Activated CD4-positive, alpha-beta T cell treated with anti-CD3 and anti-CD28 coated beads, Interleukin-2, amount 10 ng/mL, durations not matched to agents 24 days and 14 days (primary cell): ENCODE results near the gene CCNY. TPM values are rescaled to one million over a fixed set of nuclear protein-coding genes. Genes with fewer than 3 reads are reported as not detected.
"Not testable (repeated sequence)": the region's sequence is repeated elsewhere in the genome, so short reads cannot be mapped to it uniquely, and the experiment has no call there.

Experiments used
- DNase-seq: peaks from one replicate; pipeline ENCODE4 v3.0.0; 2022
- H3K27ac Mint-ChIP-seq: one replicate; pipeline ENCODE4 v1.8.0; 2022; ENCODE audit warnings: mild to moderate bottlenecking, mixed read lengths
- H3K27me3 Mint-ChIP-seq: one replicate; pipeline ENCODE4 v1.8.0; 2022; ENCODE audit warnings: mixed read lengths
- H3K36me3 Mint-ChIP-seq: one replicate; pipeline ENCODE4 v1.8.0; 2022; ENCODE audit warnings: low read depth, mild to moderate bottlenecking, mixed read lengths
- H3K4me1 Mint-ChIP-seq: one replicate; pipeline ENCODE4 v1.8.0; 2021; ENCODE audit warnings: mixed read lengths
- H3K4me3 Mint-ChIP-seq: one replicate; pipeline ENCODE4 v1.8.0; 2022; ENCODE audit warnings: mild to moderate bottlenecking, moderate library complexity, mixed read lengths
- H3K9me3 Mint-ChIP-seq: one replicate; pipeline ENCODE4 v1.8.0; 2021; ENCODE audit warnings: mixed read lengths
- intact Hi-C: fragments of 100-400 bp; cut with micrococcal nuclease; formaldehyde crosslinking; loops from one replicate; pipeline ENCODE4 v1.15.1; 2023
- total RNA-seq: library from RNA; stranded (reverse); gene quantifications from 2 replicates; pipeline ENCODE4 v1.2.3, GENCODE V29; 2022

CCNY gene
- total RNA-seq, 1 donor from 2014 or later, result 58.8 TPM

DNA sequence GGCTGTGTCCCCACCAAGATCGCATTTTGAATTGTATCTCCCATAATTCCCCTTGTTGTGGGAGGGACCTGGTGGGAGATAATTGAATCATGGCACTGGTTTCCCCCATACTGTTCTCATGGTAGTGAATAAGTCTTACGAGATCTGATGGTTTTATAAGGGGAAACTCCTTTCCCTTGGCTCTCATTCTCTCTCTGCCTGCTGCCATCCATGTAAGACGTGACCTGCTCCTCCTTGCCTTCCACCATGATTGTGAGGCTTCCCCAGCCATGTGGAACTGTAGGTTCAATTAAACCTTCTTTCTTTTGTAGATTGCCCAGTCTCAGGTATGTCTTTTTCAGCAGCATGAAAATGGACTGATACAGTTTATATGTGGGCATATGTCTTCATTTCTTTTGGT lies 201.6 kb downstream of the CCNY start:
- peaks cover 16% of the 10 kb centered on the region for H3K4me1 Mint-ChIP-seq
- H3K27ac Mint-ChIP-seq, H3K27me3 Mint-ChIP-seq, H3K4me3 Mint-ChIP-seq, intact Hi-C loops, DNase-seq: not testable (repeated sequence)
- peaks cover 74% of the 10 kb centered on the region for H3K36me3 Mint-ChIP-seq
- H3K9me3 Mint-ChIP-seq, result peaks cover 45% of the 10 kb centered on the region

GRCh38 chr10:35540296-35541164 lies 204.2 kb downstream of the CCNY start:
- DNase-seq, result no peak
- Mint-ChIP-seq H3K27me3 (no peaks in the 10 kb centered on the region), H3K4me1 (peaks cover 16% of the 10 kb centered on the region), H3K27ac (peak overlapping the region; percentile 71), H3K9me3 (peaks cover 30% of the 10 kb centered on the region), H3K4me3 (peak overlapping the region; percentile 37), H3K36me3 (peaks cover 52% of the 10 kb centered on the region)
- intact Hi-C loops, result no loop called here

DNA sequence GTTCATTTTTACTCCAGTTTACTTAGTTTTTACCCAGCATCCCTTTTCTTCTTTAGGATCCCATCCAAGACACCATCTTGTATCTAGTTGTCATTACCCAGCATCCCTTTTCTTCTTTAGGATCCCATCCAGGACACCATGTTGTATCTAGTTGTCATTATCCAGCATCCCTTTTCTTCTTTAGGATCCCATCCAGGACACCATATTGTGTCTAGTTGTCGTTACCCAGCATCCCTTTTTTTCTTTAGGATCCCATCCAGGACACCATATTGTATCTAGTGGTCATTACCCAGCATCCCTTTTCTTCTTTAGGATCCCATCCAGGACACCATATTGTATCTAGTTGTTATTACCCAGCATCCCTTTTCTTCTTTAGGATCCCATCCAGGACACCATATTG lies 205.4 kb downstream of the CCNY start:
- DNase-seq, result no peak
- Mint-ChIP-seq H3K27me3 (no peaks in the 10 kb centered on the region), H3K9me3 (peaks cover 20% of the 10 kb centered on the region), H3K27ac (no peak overlapping the region), H3K4me3 (no peak overlapping the region), H3K36me3 (peaks cover 42% of the 10 kb centered on the region), H3K4me1 (peaks cover 16% of the 10 kb centered on the region)
- intact Hi-C loops, result no loop called here

- DNase-seq, result no peak
- peaks cover 20% of the 10 kb centered on the region for H3K9me3 Mint-ChIP-seq
- H3K27ac Mint-ChIP-seq, result peak overlapping the region; percentile 62
- peaks cover 16% of the 10 kb centered on the region for H3K4me1 Mint-ChIP-seq
- H3K27me3 Mint-ChIP-seq, result no peaks in the 10 kb centered on the region
- H3K4me3 Mint-ChIP-seq, result no peak overlapping the region
- peaks cover 40% of the 10 kb centered on the region for H3K36me3 Mint-ChIP-seq
- intact Hi-C loops, result no loop called here
Measured at GRCh38 chr10:35542303-35542702, 206.0 kb downstream of the CCNY start.

- Mint-ChIP-seq H3K4me3 (no peak overlapping the region), H3K27me3 (no peaks in the 10 kb centered on the region), H3K4me1 (peaks cover 13% of the 10 kb centered on the region), H3K27ac (no peak overlapping the region), H3K36me3 (peaks cover 19% of the 10 kb centered on the region), H3K9me3 (peaks cover 10% of the 10 kb centered on the region)
- intact Hi-C loops, result no loop called here
- DNase-seq, result no peak
Measured at GRCh38 chr10:35545079-35545657, 208.9 kb downstream of the CCNY start.

DNA sequence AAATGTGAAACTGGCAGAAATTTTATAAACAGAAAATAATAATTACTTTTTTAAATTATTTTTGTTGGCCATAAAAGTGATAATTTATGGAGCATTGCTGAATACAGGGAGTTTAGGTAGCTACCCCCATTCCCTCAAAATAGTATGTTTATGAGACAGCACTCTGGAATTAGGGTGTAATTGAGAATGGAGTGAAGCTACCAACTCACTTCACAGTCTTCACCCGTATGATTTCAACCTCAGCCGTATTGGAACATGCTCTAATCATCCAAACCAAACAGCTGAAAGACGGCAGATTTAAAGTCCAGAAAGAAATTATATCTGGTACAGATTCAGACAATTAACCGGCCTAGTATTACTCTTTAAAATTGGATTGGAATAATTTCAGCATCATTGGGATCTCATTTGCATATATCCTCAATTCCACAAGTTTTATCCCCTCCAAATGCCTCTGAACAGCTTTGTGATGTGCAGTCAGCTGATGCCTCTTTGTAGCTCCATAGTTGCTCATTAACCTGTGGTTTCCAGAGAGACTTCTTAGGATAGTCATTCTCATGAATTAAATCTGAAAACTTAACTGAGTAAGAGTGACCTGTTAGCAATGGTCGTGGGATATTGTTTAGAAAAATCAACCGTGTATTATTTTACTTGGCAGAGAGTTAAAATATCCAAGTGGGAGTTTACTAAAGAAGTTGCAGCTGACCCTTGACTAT lies 209.7 kb downstream of the CCNY start:
- Mint-ChIP-seq H3K36me3 (peaks cover 22% of the 10 kb centered on the region), H3K27me3 (no peaks in the 10 kb centered on the region), H3K9me3 (peaks cover 10% of the 10 kb centered on the region), H3K4me1 (peaks cover 6% of the 10 kb centered on the region), H3K27ac (no peak overlapping the region), H3K4me3 (no peak overlapping the region)
- intact Hi-C loops, result no loop called here
- DNase-seq, result no peak

DNA sequence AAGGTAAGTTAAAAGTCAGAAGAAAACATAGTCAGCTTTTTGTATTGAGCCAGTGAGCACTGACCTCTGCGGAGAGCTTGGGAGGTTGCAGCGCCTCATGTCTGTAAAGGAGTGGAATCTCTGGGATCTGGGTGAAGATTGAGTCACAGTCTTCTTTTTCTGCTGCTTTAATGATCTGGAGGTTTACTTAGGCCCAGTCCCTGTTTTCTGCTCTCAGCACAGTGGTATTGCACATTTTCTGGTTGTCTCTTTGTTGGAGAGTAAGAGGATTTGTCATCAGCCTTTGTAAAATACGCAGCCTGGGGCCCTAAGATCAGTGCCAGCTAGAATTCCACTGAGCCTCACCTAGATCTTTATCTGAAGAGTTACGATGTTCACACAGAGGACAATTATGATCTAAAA lies 210.5 kb downstream of the CCNY start:
- H3K4me3 Mint-ChIP-seq, result no peak overlapping the region
- H3K9me3 Mint-ChIP-seq, result peaks cover 5% of the 10 kb centered on the region
- no peak for DNase-seq
- H3K4me1 Mint-ChIP-seq, result peaks cover 4% of the 10 kb centered on the region
- intact Hi-C loops, result no loop called here
- no peaks in the 10 kb centered on the region for H3K27me3 Mint-ChIP-seq
- H3K27ac Mint-ChIP-seq, result no peak overlapping the region
- peaks cover 16% of the 10 kb centered on the region for H3K36me3 Mint-ChIP-seq

GRCh38 chr10:35552650-35553342 lies 216.5 kb downstream of the CCNY start:
- H3K27ac Mint-ChIP-seq, result no peak overlapping the region
- no peak overlapping the region for H3K4me3 Mint-ChIP-seq
- intact Hi-C loops, result no loop called here
- H3K4me1 Mint-ChIP-seq, result peaks cover 3% of the 10 kb centered on the region
- H3K36me3 Mint-ChIP-seq, result peaks cover 18% of the 10 kb centered on the region
- no peaks in the 10 kb centered on the region for H3K9me3 Mint-ChIP-seq
- DNase-seq, result no peak
- no peaks in the 10 kb centered on the region for H3K27me3 Mint-ChIP-seq

DNA sequence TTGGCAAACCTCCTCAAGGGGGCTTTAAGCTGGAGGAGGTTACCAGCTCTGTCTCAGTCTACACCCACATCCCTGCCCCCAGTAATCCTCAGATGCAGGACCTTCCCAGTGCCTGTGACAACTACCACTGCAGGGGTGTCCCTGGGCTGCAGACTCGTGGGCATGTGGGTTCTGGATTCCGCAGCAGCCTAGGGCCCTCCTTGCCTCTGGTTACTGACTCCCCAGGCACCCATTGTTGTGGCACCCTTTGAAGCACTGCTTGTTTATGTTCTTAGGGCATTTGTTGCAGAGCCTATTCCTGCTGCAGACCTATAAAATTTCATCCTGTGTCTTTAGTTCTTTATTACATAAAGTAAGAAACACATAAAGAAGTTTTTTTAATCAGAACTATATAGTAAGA lies 217.7 kb downstream of the CCNY start:
- intact Hi-C loops, result no loop called here
- no peak overlapping the region for H3K27ac Mint-ChIP-seq

DNA sequence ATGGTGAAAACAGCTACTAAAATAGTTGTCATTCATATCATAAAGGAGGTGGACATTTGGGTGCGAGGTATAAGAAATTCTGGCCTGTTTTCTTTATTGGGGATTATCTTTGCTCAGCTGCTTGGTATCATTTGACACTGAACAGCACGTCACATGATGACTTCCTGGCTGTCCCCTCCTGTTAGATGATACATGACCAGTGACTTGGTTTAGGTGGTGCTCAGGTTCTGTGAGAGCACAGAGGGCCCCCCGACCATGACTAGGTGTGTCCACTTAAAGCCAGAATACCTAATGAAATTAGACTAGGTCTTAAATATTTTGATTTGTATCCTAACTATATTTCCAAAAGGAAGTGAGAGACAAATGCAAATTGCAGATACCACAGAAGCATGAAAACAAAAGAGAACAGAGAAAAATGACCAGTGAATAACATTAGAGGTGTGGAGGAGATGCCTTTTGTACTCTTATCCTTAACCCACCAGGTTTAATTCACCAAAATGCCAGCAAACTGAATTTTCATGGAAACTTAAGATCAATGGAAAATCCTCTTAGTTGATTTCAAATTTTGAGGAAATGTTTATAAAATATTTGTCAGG lies 218.2 kb downstream of the CCNY start:
- Mint-ChIP-seq H3K27me3 (no peaks in the 10 kb centered on the region), H3K9me3 (no peaks in the 10 kb centered on the region), H3K27ac (no peak overlapping the region), H3K36me3 (peaks cover 18% of the 10 kb centered on the region), H3K4me3 (no peak overlapping the region), H3K4me1 (peaks cover 3% of the 10 kb centered on the region)
- no peak for DNase-seq
- intact Hi-C loops, result no loop called here

More for the DNA sequence above, 217.7 kb downstream of the CCNY start:
- no peak for DNase-seq
- Mint-ChIP-seq H3K4me1 (peaks cover 3% of the 10 kb centered on the region), H3K36me3 (peaks cover 18% of the 10 kb centered on the region), H3K4me3 (no peak overlapping the region), H3K27me3 (no peaks in the 10 kb centered on the region), H3K9me3 (no peaks in the 10 kb centered on the region)

DNA sequence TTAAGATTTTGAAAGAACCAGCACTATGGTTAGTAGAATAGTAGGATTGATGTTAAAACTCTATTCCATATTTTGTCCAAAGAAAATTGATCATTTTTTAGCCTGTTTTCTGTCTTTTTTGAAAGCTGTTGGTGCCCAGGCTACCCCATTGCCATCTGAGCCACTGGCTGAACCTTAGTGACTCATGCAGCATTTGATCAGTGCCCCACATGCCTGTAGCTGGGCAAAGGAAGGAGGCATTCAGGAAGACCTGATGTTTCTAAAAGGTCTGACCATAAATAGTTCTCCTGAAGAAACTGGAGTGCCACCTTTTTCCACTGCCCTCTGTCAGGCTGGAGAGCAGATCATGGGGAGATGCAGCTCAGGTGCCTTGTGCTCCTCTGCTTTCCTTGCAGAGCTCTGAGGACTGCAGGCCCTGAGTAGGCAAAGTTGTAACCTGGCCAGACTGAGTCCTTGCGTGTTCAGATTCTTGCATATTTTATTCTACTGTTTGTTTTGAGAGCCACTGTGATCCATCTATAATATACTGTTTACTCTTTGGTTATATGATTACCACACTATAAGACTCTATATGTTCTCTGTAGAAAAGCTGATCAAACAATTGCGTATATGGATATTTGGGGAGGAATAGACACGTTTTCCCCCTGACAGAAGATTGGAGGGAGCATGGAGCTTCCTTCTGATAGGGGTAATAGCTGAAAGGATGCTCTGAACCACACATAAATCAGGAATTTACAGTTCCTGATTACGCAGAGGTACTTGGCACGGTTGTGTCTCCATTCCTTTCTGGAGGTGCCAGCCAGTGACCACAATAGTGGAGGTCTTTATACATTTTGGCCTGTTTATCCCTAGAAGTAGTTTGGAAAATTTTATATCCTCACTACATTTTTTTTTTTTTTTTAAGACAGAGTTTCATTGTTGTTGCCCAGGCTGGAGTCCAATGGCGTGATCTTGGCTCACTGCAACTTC lies 219.9 kb downstream of the CCNY start:
- Mint-ChIP-seq H3K27me3 (no peaks in the 10 kb centered on the region), H3K4me3 (no peak overlapping the region), H3K27ac (no peak overlapping the region), H3K4me1 (peaks cover 3% of the 10 kb centered on the region), H3K36me3 (peaks cover 13% of the 10 kb centered on the region), H3K9me3 (no peaks in the 10 kb centered on the region)
- DNase-seq, result no peak
- intact Hi-C loops, result no loop called here

DNA sequence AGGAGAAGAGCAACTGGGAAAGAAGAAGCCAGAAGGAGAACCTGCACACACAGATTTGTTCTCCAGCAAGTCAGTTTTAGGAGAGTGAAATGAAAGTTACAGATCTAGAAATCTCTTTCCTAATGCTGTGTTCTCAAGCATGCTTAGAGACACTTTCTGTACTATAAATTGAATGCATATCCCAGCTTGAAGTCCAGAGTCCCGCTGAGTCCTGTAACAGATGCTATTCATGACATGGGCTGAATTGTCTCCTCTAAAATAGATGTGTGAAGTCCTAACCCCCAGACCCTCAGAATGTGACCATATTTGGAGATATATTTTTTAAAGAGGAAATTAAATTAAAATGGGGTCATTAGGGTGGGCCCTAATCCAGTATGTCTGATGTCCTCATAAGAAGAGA lies 222.0 kb downstream of the CCNY start:
- no peak overlapping the region for H3K4me3 Mint-ChIP-seq
- no peak for DNase-seq
- H3K36me3 Mint-ChIP-seq, result peaks cover 11% of the 10 kb centered on the region
- no peaks in the 10 kb centered on the region for H3K27me3 Mint-ChIP-seq
- H3K27ac Mint-ChIP-seq, result no peak overlapping the region
- H3K9me3 Mint-ChIP-seq, result no peaks in the 10 kb centered on the region
- intact Hi-C loops, result no loop called here
- peaks cover 5% of the 10 kb centered on the region for H3K4me1 Mint-ChIP-seq
